Fibroblast of pulmonary artery (primary cell): ENCODE data around the gene GCDH.

Experiments
- DNase-seq: peaks from one replicate; pipeline ENCODE4 v3.0.0-alpha.2; 2010; ENCODE audit warnings: low read depth
- H3K4me3 ChIP-seq: replicated peaks from 2 replicates; pipeline ENCODE4 v1.5.1; 2011; ENCODE audit warnings: low read depth, mild to moderate bottlenecking, control low read depth, low read length, moderate library complexity
- TF ChIP-seq, protein P1 (sequence below): IDR thresholded peaks from 2 replicates; pipeline ENCODE4 v1.5.1; 2011; ENCODE audit warnings: mild to moderate bottlenecking, control low read depth, low read length, inconsistent platforms; ENCODE audit errors: missing control alignments

GCDH gene

DNA sequence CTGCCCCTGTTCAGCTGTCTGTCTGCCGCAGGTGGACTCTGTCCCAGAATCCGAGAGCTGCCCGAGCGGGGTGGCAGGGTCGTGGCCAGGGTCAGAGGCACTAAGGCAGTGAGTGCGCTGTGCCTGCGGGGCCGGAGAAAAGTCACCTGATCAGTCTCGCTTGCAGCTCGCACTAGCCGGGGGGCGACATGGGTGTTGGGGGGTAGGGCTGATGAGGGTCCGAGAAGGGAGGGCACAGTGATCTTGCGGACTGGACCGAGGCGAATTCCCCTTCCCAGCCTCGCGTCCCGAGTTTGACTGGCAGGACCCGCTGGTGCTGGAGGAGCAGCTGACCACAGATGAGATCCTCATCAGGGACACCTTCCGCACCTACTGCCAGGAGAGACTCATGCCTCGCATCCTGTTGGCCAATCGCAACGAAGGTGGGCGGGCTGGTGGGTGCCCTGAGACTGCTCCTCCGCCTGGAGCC, 627 bp downstream of the GCDH start:
- peak overlapping the region; percentile 93 for H3K4me3 ChIP-seq
- no peak for DNase-seq
- TF ChIP-seq, protein P1, sequence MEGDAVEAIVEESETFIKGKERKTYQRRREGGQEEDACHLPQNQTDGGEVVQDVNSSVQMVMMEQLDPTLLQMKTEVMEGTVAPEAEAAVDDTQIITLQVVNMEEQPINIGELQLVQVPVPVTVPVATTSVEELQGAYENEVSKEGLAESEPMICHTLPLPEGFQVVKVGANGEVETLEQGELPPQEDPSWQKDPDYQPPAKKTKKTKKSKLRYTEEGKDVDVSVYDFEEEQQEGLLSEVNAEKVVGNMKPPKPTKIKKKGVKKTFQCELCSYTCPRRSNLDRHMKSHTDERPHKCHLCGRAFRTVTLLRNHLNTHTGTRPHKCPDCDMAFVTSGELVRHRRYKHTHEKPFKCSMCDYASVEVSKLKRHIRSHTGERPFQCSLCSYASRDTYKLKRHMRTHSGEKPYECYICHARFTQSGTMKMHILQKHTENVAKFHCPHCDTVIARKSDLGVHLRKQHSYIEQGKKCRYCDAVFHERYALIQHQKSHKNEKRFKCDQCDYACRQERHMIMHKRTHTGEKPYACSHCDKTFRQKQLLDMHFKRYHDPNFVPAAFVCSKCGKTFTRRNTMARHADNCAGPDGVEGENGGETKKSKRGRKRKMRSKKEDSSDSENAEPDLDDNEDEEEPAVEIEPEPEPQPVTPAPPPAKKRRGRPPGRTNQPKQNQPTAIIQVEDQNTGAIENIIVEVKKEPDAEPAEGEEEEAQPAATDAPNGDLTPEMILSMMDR, result no peak

DNA sequence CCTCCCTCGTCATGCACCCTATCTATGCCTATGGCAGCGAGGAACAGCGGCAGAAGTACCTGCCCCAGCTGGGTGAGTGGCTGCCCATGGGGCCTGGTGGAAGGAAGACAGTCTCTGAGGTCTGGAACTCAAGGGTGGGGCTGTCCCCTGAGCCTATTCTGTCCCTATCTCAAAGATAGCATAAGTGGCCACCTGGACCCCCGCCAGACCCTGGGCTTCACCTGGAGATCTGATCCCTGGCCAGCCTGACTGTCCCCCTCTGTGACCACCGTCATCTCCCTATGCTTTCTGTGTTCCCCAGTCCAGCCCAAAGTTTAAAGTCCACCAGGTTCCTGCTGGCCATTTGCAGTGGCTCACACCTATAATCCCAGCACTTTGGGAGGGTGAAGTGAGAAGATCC, 2.6 kb downstream of the GCDH start:
- H3K4me3 ChIP-seq, result no peak overlapping the region

DNA sequence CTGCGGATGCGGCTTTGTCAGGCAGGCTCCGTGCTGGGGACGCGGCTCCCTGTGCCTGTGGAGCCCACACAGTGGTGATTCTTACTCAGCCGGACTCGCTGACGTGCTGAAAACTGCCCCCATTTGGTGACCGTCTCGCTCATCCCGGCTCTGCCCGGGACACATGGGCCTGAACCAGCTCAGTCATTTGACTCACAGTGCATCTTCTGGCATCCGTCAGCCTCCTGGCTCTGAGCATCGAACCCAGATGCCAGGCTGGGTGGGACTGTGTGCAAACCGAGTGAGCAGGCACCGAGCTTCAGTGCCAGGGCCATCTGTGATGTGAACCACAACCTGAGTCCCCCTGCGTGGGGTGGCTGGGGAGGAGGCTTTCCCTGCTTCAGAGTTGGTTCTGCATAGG, 5.5 kb downstream of the GCDH start:
- no peak for DNase-seq
- no peak overlapping the region for H3K4me3 ChIP-seq
- TF ChIP-seq, protein P1, result no peak

More for the DNA sequence above, 2.6 kb downstream of the GCDH start:
- TF ChIP-seq, protein P1, result no peak
- DNase-seq, result no peak

DNA sequence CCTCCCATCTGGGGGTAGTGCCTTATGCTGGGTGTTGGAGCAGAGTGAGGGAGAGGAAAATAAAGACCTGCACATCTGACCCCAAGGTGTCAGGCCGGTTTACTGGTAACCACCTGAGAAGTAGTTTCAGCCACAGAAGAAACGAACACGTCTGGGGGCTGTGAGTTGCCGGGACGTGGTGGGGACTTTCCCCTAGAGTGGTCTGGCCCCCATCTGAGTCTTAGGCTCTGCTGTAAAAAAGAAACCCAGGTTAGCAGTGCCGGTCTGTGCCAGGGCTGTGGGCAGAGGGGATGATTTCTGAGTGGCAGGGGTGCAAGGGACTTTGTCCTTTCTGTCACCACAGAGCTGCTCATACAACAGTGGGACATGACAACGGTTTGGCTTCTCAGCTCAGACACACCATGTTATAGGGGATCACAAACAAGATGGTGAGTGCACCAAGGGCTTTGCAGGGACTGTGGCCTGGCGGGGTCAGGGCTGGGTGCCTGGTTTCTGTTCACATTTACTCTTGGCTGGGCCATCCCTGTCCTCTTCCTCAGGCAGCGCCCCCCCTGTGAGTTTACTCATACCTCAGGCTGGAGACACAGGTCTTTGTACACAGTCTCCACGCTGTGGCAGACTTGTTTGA, 9.0 kb downstream of the GCDH start:
- DNase-seq, result no peak
- TF ChIP-seq, protein P1, result no peak
- H3K4me3 ChIP-seq, result no peak overlapping the region

DNA sequence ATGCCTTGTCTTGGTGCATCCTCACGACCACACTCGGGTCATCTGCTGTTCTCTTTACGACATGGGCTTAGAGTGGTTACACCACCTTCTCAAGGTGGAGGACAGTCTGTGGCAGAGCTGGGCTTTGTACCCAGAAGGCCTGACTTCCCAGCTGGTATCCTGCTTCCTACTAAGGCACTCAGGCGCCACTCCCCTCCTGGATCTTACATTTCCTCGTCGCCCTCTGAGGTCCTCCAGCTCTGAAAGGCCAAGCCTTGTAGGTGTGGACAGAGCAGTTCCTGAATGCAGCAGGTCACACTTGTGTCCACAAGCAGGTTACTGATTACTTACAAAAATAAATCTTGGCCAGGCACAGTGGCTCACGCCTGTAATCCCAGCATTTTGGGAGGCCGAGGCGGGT, 16.2 kb downstream of the GCDH start:
- TF ChIP-seq, protein P1, result no peak
- H3K4me3 ChIP-seq, result no peak overlapping the region
- DNase-seq, result no peak

DNA sequence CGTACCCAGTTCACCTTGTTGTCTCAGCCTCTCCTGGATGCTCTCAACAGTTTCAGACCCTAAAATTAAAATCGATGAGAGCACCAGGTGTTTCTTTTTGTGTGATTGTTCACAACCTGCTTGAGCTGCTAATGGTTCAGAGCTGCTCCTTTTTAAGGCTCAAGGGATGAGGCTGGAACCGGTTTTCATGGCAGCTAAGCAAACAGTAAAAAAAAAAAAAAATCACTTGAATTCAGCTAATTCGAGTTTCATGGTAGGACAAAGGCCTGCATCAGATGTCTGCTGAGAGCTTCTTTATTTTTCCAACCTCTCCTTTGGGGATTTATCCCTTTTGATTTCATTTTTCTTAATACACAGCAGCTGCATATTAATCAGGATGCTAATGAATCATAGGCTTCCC, 21.6 kb downstream of the GCDH start:
- no peak overlapping the region for H3K4me3 ChIP-seq
- TF ChIP-seq, protein P1, result no peak
- DNase-seq, result no peak

DNA sequence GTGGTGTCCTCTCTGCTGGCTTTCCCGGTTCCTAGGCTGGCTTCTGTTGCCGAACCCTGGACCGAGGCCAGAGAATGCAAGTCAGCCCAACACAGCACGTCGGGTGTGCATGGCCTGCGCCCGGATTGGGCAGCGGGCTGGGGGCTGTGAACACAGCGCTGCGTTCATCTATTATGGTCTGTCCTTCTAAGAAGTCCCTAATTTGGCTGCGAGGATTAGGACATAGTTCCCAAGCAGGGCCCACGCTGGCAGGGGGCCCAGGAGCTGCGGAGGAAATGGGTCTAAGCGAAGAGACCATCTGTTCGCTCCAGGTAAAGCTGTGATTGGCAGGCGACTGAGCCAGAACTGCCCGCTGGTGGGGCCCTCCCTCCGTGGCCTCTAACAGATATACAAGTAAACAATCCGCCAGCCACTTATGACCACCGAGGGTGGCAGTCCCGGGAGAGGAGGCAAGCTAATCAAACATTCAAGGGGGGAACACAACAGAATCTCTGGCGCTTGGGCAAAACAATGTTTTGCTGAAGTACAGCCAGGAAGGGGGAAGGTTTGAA, 22.1 kb downstream of the GCDH start:
- H3K4me3 ChIP-seq, result no peak overlapping the region
- peak; percentile 83 for DNase-seq
- TF ChIP-seq, protein P1, result no peak
